H1 (cell line): ENCODE results near the gene TRAPPC6A.

Experiments
- CEBPB ChIP-seq: IDR thresholded peaks from 2 replicates; pipeline ENCODE4 v1.6.1; 2012; ENCODE audit warnings: low read depth, low read length
- EZH2 ChIP-seq: fragments of 200-600 bp; sonication (generic); IDR thresholded peaks from 2 replicates; pipeline ENCODE4 v1.7.1; 2012; ENCODE audit warnings: low read depth, mild to moderate bottlenecking, moderate library complexity, low read length, inconsistent platforms; ENCODE audit not compliant: severe bottlenecking
- HDAC2 ChIP-seq, 2 experiments: fragments of 300-600 bp in 1 of 2; sonication (generic) in 1 of 2; IDR thresholded peaks; 2 replicates each; pipeline ENCODE4 v1.6.1; 2011 to 2012; ENCODE audit warnings: low read depth in 2 of 2, low read length in 2 of 2, mild to moderate bottlenecking in 2 of 2, moderate library complexity in 2 of 2, borderline replicate concordance in 1 of 2, inconsistent platforms in 1 of 2
- KDM5A ChIP-seq: fragments of 200-600 bp; IDR thresholded peaks from 2 replicates; pipeline ENCODE4 v1.7.1; 2012; ENCODE audit warnings: mild to moderate bottlenecking, low read length, inconsistent platforms, mixed read lengths
- MAFK ChIP-seq: IDR thresholded peaks from 2 replicates; pipeline ENCODE4 v1.6.1; 2012; ENCODE audit warnings: low read depth, mild to moderate bottlenecking, improper control_type of control experiment, low read length
- NRF1 ChIP-seq: IDR thresholded peaks from 2 replicates; pipeline ENCODE4 v1.6.1; 2011; ENCODE audit warnings: mild to moderate bottlenecking, low read depth, low read length, improper control_type of control experiment
- POLR2AphosphoS5 ChIP-seq: IDR thresholded peaks from 2 replicates; pipeline ENCODE4 v1.6.1; 2011; ENCODE audit warnings: low read depth, low read length
- SIN3A ChIP-seq, 2 experiments: IDR thresholded peaks in 1 of 2; conservative IDR thresholded peaks in 1 of 2; 2 replicates each; pipeline ENCODE4 v1.6.1; 2011 to 2012; ENCODE audit warnings: low read length in 2 of 2, improper control_type of control experiment in 1 of 2, low read depth in 1 of 2, mild to moderate bottlenecking in 1 of 2
- SP2 ChIP-seq: IDR thresholded peaks from 2 replicates; pipeline ENCODE4 v1.6.1; 2012; ENCODE audit warnings: mild to moderate bottlenecking, low read length, inconsistent platforms
- TEAD4 ChIP-seq: IDR thresholded peaks from 2 replicates; pipeline ENCODE4 v1.6.1; 2012; ENCODE audit warnings: low read depth, low read length, inconsistent platforms, mixed read lengths
- ZNF274 ChIP-seq: IDR thresholded peaks from 2 replicates; pipeline ENCODE4 v1.7.0; 2012; ENCODE audit warnings: low read length, borderline replicate concordance; ENCODE audit errors: extremely low read depth
- TF ChIP-seq, protein P1 (sequence below): IDR thresholded peaks from 2 replicates; pipeline ENCODE4 v1.6.1; 2011; ENCODE audit warnings: low read length, improper control_type of control experiment
- TF ChIP-seq, protein P2 (sequence below), 3 experiments: IDR thresholded peaks; 1 replicate in 2 of 3; 2 replicates in 1 of 3; pipeline versions ENCODE4 v1.5.1 to v1.6.1; 2011; ENCODE audit warnings: low read length in 3 of 3, mild to moderate bottlenecking in 3 of 3, inconsistent platforms in 2 of 3, low read depth in 1 of 3, moderate library complexity in 1 of 3; ENCODE audit not compliant: insufficient read depth in 1 of 3; ENCODE audit errors: control extremely low read depth in 1 of 3

DNA sequence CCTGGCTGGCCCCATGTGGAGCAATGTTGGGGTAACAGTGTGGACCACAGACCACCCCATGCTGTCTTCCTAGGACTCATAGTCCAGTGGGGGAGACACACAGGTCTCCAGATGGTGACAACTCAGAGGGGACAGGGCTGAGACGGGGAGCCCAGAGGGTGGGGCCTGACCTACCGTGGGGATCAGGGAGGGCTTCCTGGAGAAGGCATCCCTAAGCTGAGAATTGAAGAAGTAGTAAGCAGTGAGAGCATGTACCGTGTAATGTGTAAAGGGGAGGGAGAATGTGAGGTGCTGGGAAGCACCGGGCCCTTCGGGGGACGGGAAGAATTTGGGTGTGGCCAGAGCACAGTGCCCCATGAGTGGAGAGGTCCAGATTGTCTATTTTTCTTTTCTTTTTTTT is 54.0 kb downstream of the TRAPPC6A start:
- no peak for TF ChIP-seq HDAC2 (IDR thresholded peaks at IDR 0.05; ENCODE audit: borderline replicate concordance in 1 of 2, low read depth in 2 of 2, low read length in 2 of 2)
- TF ChIP-seq, protein P1, sequence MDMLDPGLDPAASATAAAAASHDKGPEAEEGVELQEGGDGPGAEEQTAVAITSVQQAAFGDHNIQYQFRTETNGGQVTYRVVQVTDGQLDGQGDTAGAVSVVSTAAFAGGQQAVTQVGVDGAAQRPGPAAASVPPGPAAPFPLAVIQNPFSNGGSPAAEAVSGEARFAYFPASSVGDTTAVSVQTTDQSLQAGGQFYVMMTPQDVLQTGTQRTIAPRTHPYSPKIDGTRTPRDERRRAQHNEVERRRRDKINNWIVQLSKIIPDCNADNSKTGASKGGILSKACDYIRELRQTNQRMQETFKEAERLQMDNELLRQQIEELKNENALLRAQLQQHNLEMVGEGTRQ = no peak
- TF ChIP-seq TEAD4 = no peak
- TF ChIP-seq, protein P2, sequence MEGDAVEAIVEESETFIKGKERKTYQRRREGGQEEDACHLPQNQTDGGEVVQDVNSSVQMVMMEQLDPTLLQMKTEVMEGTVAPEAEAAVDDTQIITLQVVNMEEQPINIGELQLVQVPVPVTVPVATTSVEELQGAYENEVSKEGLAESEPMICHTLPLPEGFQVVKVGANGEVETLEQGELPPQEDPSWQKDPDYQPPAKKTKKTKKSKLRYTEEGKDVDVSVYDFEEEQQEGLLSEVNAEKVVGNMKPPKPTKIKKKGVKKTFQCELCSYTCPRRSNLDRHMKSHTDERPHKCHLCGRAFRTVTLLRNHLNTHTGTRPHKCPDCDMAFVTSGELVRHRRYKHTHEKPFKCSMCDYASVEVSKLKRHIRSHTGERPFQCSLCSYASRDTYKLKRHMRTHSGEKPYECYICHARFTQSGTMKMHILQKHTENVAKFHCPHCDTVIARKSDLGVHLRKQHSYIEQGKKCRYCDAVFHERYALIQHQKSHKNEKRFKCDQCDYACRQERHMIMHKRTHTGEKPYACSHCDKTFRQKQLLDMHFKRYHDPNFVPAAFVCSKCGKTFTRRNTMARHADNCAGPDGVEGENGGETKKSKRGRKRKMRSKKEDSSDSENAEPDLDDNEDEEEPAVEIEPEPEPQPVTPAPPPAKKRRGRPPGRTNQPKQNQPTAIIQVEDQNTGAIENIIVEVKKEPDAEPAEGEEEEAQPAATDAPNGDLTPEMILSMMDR (IDR thresholded peaks at IDR 0.05; ENCODE audit: control extremely low read depth in 1 of 3, insufficient read depth in 1 of 3, low read depth in 1 of 3, low read length in 3 of 3) = no peak
- TF ChIP-seq POLR2AphosphoS5 = no peak
- TF ChIP-seq ZNF274 = no peak
- TF ChIP-seq SP2 = no peak
- no peak for TF ChIP-seq EZH2
- no peak for TF ChIP-seq KDM5A
- no peak for TF ChIP-seq NRF1
- TF ChIP-seq SIN3A (conservative IDR thresholded peaks at IDR 0.05 in 1 of 2, IDR thresholded peaks at IDR 0.05 in 1 of 2; ENCODE audit: low read depth in 1 of 2, low read length in 2 of 2) = no peak
- TF ChIP-seq MAFK = no peak
- no peak for TF ChIP-seq CEBPB
